NCI-H128 (cell line): ENCODE results near the gene TBCD.

Experiments
- DNase-seq: peaks from one replicate; lab custom pipeline; 2025; ENCODE audit not compliant: unreplicated experiment; lab: John Stamatoyannopoulos, UW

The TBCD gene

GRCh38 chr17:82849076-82849945, 97.4 kb downstream of the TBCD start:
- DNase-seq = no peak

DNA sequence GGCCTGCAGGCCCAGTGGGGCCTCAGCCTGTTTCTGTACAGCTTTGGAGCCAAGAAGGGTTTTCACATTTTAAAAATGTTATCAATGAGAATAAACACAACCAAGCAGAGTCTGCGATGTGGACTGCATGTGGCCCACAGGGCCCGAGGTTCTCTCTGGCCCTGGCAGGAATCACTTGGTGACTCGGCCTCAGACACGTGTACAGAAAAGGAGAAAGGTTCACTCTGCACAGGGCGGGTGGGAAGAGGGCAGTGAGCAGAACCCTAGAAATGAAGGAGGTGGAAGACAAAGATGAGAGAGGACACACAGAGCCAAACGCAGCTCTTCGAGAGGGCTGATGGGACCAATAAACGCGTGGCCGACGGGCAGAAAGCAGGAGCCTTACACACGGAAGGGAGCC, 99.5 kb downstream of the TBCD start:
- no peak for DNase-seq

- DNase-seq = no peak
Observed at GRCh38 chr17:82854226-82854625, 102.4 kb downstream of the TBCD start.

DNA sequence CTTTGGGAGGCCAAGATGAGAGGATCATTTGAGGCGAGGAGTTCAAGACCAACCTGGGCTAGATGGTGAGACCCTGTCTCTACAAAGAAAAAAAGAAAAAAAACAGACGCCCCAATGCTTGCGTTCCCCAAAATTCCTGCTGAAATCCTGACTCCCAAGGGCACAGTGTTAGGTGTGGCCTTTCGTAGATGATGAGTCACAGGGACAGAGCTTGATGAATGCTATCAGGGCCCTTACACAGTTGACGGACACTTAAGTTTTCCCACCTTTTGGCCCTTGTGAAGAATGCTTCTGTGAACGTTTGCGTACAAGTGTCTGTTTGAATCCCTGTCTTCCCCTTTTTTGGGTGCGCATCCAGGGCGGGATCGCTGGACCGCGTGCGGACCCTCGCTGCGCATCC, 104.5 kb downstream of the TBCD start:
- no peak for DNase-seq

DNA sequence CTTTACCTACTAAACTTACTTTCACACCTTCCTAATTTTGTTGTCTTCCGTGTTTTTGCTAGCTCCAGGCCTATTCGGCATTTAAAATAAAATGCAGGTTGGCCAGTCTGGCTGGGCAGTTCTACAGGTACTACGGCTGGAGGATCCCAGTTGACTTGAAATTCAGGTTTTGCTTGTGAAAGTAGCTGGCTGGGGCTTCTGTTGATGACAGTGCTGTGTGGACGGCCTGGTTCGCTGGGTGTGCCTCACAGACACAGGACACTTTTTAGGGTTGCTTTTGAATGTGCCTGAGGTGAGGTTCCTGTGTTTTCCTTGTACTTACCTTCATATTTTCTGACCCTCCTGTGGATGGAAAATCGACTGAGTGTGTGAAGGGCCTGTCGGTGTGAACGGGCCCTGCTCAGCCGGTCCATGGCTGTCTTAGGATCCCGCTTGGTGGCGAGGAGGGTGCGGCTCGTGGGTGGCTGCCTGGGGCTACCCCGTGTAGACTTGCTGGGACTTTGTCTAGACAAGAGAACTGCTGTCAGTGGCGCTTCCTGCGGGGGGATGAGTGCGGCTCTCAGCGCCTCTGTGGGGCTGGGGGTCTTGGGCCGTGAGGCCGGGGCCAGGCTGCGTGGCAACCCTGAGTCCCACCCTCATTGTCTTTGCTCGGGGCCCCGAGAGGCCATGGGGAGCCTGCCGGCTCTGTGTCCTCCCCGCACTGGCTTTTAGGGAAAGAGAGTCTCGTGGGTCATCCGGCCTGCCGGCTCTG, 106.7 kb downstream of the TBCD start:
- DNase-seq = no peak

DNA sequence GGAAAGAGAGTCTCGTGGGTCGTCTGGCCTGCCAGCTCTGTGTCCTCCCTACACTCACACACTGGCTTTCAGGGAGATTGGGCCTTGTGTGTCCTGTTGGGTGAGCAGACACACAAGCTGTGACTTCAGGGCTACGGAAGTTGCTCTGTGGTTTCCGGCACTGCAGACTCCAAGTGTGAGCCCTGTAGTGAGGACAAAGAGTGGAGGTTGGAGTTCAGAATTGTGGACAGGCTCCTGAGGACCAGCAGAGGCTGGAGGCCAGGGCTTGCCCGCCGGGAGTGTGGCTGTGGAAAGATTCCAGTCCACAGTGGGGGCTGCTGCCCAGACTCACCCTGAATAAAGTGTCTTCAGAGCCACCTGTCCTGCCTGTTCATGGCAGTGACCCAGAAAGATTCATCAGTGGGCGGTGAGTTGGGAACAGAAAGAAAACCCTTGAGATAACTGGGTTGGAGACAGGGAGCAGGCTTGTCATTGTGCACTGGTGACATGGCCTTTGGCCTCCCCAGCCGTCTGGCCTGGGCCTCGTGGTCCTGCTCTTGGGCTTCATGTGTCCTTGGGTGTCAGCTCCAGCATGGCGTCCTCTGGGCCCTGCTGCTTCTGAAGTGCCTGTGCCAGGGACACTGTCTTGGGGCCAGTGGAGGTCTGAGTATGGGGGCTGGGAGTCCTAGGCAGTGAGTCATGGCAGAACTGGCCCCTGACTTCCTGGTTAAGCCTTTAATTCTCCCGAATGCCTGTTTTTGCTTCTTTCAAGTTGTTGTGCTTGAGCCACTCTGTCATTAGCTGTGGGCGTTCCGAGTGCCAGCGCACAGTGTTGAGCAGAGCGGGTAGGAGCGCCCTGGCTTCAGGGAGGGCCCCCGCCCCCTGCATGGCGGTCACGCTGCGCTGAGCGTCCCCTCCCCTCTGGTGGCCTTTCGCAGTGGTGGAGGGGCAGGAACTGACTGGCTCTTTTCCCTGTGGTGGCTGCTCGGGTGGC, 107.9 kb downstream of the TBCD start:
- DNase-seq = no peak

DNA sequence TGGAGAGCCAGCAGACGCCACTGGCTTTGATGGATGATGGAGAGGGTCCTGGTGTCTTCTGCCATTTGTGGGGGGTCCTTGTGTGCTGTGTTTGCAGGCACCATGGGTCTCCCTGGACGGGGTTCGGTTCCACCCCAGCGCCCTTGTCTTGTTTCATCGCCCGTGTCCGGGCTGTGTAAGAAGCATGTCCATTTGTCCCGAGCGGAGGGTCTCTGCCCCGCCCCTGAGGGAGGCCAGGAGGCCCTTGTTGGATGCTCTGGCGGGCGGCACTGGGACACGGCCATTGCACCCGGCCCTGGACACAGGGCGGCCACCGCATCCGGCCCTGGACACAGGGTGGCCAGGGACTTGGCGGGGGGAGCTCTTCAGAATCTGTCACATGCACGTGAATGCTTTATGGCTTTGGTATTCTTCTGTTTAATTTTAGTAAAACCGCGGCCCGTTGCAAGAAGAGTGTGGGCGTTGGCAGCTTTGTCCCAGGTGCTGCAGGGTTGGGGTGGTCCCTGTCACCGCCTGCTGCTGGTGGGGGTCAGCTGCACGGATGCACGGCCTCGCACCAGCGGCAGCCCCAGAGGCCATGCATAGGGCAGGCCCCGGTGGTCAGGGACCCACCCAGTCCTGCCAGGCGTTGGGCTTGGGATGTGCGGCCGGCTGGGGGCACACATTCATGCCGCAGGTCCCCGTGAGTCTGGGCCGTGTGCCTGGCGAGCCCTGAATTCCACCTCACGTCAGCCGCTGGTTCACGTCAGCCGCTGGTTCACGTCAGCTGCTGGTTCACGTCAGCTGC, 108.9 kb downstream of the TBCD start:
- no peak for DNase-seq

GRCh38 chr17:82861393-82861775, 109.5 kb downstream of the TBCD start:
- no peak for DNase-seq

DNA sequence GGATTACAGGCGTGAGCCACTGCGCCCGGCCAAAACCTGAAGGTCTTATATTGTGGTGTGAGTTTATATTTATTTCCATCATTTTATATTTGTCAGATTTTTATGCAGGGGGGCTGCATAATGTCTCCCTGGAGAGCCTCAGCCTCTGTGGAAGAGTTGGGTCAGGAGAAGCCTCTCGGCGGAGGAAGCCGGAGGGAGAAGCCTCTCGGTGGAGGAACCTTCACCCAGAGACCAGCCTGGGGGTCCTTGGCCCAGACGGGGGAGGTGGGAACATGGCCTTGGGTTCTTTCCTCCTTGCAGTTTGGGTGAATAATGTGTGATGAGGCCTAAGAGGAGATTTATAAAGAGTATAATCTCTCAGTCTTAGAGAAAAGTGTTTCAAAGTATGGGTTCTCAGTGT, 110.3 kb downstream of the TBCD start:
- DNase-seq = no peak

DNA sequence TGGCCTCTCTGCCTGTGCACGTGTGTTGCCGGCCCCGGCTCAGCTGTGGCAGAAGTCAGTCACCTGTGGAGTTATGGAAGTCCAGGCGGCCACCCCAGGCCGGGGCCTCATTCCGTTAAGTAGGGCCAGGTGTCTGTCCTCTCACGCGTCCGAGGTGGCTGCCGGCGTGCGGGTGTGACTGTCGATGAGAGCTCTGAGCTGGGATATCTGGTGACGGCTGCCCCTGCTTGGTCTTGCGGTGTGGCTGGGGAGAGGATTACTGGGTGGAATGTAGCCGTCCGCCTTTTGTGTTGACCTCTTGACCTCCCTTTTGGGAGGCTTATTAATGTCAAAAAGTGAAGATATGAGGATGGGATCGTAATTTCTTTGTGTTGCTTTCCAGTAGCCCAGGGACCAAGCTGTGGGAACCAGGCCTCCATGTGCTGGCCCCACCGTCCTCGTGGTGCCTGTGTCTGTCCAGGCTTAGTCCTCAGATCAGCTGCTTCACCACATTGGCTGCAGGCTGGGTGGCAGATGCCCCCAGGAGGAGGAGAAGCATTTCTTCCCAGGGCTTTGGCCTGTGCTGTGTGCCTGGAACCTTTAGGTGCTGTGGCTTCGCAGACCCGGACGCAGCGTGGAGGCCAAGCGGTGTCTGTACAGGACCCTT, 111.0 kb downstream of the TBCD start:
- DNase-seq = no peak

DNA sequence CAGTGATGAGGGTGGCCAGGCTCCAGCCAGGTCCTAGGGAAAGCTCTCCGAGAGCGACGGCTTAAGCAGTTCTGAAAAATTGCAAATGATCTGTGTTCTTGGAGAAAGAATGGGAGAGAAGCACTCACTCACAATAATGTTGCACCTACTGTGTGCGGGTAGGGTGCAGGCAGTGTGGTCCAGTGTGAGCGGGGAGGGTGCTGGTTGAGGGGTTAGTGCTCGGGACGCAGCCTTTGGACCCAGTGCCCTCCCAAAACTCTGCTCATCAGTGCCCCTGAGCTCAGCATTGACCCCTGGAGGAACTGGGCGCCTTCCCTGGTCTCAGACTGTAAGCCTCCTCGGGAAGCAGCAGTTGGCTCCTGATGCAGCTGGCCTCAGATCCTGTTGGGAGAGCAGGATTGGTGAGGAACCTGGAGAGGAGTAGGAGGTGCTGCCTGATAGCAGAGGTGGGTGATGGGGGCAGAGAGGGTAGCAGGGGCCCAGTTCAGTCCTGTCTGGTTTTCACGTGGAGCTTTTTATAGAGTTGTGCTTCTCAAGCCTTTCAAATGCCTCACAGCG, 111.6 kb downstream of the TBCD start:
- no peak for DNase-seq

DNA sequence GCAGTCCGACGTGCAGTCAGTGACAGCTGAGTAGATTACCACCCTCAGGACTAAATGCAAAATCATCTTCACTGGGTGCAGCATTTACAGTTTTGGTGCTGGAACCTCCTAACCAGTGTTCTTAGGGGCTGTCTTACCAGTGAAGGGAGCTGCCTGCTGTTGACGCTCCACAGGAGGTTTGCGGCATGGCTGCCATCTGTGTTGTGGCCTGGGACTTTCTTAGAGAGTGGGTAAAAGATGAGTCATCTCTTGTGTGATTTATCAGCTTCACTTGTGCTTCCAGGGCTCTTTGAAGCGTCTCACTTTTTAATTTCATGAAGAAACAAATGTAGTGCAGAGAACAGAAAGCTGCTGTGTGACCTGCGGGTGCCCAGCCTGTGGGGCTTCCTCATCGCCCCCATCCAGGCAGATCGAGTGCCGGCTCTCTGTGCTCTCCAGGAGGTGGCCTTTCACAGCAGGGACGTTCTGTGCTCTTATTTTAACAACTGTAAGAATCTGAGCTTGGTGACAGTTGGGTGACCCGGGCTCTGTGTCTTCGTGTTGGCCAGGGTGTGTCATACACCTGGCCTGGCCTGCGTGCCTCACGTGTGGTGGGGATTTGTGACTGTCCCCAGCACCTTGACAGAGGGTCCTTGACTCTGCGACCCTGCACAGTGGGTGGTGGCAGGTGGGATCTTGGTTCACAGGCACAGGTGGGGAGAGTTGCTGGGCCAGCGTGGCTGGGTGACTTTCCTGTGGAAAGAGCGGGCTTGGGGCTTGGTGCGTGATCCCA, 112.3 kb downstream of the TBCD start:
- no peak for DNase-seq

GRCh38 chr17:82864713-82865248, 112.9 kb downstream of the TBCD start:
- no peak for DNase-seq

DNA sequence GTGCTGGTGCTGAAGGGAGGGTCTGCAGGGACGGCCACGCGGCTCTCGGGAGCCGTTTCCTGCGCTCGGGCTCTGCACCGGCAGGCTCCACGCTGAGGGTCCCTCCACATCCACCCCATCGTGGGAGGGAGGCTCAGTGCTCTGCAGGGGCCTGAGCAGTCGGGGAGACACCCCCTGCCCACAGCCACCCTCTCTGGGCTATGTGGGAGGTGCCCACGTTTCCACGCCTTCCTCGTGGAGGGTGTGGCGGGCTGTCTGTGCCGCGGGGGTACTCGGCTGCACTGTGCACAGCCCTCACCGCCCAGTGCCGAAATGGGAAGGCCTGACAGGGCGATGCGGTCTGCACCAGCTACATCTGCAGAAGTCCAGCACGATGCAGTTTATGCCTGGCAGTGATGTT, 113.4 kb downstream of the TBCD start:
- DNase-seq = no peak

GRCh38 chr17:82865774-82866395, 114.0 kb downstream of the TBCD start:
- DNase-seq = no peak

GRCh38 chr17:82866590-82867191, 114.8 kb downstream of the TBCD start:
- no peak for DNase-seq

GRCh38 chr17:82867763-82868325, 116.0 kb downstream of the TBCD start:
- no peak for DNase-seq
